ENCODE data around the gene ST3GAL4.
"Not testable (repeated sequence)": the region's sequence is repeated elsewhere in the genome, so short reads cannot be mapped to it uniquely, and the experiment has no call there.

The ST3GAL4 gene

DNA sequence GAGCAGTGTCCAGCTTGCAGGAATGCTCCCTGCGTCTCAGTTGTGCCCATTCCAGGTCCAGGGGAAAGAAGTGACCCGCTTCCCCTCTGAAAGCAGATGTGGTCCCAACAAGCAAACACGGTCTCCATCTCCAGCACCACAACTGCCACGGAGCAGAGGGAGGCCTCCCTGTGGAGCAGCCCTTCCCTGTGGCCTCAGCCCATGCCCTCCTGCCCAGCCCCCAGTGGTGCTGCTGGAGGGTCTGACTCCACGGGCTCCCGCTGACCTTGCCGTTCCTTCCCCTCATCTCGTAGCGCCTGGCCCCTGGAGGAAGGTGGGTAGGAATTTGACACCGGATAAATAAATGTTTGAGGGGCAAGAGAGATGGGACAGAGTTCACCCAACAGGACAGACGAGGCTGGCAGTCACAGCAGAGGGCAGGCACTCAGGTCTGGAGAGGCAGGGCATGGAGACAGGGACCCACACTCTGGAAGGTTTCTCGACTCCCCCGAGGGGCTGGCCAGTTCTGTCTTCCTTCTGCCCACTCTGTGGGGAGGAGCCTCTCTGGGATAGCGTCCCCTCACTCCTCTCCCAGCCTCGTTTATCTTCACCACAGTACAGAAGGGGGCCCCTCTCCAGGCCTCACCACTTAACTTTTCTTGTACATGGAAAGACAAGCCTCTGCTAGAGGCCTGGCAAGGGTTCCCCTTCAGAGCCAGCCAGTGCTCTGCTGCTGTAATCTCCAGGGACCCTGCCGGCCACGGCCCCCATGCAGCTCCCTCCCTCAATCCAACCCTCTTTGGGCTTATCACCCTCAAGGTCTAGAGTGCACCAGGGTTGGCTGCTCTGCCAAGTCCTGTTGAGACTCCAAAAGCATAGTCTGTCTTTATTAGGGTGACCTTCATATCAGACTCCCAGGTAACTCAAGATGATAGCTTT is 7.5 kb upstream of the ST3GAL4 start:
- DNase-seq, result no peak

DNA sequence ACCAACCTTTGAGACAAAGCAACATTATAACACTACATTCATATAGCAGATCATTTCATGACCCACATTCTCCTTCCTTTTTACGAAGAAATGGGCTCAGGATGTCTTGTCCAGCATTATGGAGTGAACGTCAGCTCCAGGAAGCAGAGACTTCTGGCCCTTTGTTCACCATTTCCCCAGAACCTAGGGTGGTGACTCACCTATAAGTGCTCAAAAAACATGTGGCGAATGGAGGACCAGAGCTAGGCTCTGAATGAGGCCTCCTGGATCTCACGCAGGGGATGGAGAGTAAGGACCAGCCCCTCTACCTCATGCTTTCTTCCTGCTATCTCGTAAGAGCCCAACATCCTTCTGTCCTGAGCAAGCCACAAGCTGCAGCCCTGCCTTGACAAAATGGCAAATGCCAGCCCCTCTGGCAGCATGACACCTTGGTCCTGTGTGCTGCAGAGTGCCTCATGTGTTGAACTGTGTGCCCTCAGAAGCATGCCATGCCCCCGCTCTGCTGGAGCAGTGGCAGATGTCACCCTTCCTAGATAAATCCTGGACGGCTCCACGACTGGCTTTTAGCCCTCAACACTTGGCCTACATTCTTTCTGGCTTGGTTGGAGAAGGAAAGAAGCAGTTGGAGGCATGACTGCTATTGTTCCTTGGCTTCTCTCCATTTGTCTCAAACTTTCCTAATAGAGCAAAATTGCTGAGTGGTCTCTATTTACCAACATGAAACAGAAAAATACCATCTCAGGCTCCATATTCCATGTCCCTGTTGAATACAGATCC is 6.5 kb upstream of the ST3GAL4 start:
- DNase-seq, result no peak

DNA sequence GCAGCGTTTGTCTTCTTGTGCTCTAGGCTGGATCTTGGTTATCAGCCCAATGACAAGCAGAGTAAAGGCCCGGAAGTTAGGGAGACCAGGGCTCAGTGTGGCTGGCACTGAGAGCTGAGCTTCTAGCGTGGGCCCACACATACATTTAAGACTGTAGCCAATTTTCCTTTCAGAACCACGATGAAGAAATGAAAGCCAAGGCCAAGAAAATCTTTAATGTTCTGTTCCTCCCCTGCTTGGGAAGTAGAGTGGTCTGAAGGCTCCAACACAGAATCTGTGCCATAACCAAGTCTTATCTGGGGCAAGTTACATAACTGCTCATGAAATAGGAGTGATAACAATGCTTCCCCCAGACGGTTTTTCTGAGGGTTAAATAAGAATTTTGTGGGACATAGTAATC is 4.7 kb upstream of the ST3GAL4 start:
- DNase-seq, result no peak

DNA sequence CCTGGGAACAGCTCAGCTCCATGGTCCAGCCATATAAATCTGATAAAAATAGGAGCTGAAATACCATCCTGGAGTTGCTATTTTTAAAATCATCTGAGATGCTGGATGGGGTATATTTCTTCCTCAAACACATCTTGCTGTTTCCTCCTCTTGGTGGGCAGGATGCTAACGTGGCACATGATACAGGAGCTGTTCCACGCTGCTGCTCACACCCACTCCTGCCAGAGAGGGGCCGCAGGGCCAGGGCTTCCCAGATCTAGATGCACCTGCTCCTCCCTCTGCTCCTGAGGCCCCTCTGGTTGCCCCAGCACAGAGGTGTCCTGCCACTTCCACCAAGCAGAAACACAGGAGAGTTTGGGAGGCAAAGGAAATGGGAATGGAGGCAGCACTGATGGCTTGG is 3.3 kb upstream of the ST3GAL4 start:
- no peak for DNase-seq

DNA sequence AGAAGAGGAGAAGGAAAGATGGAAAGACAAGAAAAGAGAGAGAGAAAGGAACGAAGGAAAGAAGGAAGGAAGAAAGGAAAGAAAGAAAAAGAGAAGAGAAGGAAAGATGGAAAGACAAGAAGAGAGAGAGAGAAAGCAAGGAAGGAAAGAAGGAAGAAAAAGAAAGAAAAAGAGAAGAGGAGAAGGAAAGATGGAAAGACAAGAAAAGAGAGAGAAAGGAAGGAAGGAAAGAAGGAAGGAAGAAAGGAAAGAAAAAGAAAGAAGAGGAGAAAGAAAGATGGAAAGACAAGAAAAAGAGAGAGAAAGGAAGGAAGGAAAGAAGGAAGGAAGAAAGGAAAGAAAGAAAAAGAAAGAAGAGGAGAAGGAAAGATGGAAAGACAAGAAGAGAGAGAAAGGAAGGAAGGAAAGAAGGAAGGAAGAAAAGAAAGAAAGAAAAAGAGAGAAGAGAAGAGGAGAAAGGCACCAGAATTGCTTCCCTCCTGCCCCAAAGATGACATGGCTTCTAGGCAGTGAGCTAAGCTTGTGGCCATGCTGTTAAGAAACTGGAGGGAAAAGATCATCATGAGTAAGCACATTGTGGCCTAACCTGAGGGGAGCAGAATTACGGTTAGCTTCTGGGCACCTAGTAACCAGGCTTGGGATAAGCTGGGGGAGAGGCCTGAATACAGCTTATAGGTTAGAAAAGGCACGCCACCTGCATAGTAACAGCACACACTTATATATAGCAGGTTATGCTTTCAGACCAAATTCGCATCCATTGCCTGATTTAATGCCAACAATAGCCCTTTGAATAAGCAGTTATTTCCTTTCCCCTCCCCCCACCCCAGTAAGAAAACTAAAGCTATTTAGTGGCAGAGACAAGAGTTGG is 2.3 kb upstream of the ST3GAL4 start:
- DNase-seq, result no peak

DNA sequence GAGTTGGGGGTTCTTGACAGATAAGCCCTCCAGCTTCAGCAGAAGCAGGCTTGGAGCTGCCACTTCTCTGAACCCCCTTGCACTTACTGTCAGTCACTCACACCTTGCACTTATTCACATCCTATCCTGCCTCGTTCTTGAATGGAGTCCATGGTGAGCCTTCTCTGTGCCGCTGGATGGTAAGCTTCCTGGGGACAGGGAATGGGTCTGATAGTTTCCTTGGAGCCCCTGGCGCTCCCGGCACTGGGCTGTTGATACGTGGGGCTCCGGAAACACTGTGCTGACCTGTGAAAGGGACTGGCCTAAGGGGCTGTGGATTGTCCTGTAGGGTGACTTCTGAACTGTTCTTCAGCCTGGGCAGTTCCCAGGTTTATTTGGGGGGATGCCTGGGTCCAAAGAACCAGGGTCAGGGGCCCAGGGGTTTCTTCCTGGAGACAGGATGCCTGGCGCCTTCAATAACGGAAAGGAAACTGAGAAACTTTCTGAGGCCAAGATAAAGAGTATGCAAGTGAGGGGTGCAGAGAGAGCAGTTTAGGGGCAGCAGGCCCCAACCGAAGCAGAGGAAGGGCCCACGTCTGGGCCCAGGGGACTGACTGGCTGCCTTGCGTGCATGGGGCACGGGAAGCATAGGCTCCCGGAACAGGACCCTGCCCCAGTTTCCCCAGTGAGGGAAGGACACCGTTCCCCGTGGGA is 709 bp upstream of the ST3GAL4 start:
- no peak for DNase-seq

DNA sequence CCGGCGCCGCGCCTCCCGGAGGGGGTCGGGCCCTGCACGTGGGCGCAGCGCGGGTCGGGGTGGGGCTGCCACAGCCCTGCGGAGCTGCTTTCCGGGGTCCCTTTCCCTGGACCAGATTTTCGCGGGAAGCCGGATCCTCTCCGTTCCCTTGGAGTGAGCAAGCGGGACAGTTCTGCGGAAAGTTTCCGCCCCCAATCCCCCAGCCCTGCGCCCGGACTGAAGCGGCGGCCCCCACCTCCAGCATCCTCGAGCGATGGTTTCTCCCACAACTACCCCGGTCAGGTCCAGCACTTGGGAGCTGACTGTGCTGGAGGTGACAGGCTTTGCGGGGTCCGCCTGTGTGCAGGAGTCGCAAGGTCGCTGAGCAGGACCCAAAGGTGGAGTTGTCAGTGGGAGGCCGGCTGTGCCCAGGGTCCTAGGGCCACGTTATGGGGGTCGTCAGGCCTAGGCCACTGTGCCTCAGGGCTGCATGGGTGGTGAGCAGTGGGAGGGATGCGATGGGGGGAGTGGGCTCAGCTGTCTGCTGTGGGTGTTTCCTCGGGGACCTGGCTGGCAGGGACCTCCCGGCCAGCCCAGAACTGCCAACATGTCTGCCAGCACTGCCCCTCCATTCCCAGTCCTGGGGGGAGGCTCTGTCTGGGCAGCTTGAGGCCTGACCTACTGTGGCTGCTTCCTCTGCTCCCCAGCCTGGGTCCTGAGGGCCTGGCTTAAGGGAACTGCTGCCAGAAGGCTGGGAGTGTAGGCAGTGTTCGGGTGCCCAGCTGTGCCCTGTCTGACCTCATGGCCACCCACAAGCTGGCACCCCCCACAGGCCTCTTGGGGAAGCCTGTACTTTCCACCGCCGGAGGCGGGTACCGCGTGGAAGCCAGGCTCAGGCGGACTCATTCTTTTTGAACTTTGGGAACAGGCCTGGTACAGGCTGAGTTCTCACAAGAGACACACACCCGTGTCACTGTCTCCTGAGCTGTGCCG is 726 bp downstream of the ST3GAL4 start:
- no peak for DNase-seq

DNA sequence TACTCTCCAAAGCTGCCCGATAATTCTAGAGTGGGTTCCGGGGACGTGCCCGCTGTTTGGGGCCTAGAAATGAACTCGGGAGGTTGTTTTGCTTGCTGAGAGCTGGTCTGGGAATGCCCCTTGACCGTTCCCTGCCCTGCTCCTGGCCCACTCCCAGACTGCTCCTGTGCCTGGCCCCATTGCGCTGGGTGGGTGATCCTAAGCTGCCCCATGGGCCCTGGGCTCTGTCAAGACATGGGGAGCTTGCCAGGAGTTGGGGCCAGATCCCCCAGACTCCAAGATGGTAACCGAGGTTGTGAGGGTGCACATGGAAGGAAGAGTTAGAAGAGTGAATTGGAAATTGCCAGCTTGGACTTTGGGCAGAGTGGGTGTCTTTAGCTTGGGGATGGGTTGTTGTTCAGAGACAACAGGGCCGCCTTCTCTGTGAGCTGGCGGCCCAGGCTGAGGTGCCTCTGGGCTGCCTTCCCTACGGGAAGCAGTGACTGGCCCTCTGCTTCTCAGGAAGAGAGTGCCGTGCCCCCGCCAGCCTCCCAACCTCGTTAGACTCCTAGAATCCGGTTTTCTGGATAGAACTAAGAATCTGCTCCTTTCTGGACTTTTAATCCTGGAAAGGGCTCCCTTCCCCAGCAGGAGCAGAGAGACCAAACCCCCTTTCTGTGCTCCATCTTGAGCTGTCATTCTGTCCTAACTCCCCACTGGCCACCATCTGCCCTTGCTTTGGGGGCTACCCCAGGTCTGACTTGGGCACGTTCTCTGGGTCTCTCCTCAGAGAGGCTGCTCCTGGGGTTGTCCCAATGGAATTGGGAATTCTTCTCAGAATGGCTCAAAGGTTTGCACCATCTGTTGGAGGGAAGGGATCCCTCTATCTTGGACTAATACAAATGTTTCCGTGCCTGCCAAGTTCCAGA is 1.8 kb downstream of the ST3GAL4 start:
- DNase-seq, result no peak

DNA sequence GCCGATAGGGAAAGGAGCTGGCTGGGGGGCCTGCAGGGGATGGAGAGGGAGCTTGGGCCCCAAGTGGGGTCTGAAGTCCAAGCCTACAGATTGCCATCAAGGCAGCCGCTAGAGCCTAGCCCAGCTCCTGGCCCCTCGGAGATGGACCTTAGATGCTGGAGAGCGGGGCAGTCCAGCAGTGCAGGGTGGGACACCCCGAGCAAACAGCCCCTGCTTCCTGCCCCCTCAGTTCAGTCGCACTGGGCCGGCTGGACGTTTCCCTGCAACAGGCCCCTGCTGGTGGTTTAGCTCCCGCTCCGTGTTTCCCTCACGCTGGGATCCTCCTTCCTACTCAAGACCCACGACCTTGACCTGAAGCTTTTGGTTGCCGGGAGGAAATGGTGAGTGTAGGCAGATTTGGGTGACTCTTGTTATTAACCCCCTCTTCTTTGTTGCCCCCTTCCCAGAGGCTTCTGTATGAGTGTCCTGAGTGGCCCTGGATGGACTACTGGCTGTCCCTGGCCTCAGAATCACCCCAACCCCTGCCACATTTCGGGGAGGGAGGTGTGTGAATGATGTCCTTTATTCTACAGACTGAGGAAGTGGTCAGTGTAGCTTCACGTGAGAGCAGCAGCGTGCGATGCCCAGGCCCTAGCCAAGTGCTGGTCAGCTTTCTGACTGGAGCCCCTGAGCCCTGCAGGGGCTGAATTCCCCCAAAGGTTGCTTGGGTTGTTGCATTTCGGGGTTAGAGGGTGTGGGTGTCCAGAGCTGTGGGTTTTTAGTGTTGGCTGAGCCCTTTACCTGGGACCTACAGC is 2.7 kb downstream of the ST3GAL4 start:
- DNase-seq, result no peak

DNA sequence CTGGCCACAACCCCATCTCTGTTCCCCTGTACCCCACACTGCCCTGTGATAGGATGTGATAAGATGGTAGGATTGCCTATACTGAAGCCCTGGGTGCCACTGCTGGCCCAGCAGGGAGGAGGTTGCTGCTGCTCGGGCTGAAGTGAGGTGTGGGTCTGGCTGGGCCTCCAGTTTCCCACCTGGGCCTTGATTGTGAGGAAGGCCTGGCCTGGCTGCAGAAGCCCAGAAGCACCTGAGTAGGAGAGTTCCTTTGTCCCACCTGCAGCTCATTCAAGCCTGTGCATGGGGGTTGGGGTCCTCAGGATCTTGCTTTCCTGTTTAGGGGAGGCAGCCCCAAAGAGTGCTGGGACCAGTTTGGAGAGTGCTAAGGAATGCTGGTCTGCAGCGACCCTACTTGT is 3.3 kb downstream of the ST3GAL4 start:
- DNase-seq, result no peak

DNA sequence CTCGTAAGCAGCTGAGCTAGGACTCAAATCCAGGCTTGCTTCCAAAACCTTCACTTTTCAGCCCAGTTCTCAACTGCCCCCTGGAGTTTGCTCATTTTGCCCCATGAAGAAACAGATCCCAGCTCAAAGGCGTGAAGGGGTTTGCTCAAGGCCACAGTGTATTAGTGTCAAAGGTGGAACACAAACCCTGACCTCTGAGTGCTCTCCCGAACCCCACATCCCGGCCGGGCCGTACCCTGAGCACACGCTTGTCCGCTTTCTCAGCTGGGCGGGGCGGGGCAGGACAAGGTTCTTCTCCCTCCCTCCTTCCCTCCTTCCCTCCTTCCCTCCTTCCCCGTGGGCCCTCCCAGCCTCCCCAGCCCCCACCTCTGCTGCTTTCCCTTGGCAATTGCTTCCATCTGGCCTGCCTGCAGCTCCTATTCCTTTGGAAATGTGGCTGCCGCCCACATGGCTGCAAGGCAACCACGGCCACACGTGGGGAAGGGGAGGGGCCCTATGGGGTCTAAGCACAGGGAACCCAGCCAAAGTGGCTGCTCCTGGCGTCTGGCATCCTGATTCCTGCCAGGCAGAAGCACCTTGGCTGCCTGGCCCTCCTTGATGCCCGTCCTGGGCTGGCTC is 4.1 kb downstream of the ST3GAL4 start:
- no peak for DNase-seq

DNA sequence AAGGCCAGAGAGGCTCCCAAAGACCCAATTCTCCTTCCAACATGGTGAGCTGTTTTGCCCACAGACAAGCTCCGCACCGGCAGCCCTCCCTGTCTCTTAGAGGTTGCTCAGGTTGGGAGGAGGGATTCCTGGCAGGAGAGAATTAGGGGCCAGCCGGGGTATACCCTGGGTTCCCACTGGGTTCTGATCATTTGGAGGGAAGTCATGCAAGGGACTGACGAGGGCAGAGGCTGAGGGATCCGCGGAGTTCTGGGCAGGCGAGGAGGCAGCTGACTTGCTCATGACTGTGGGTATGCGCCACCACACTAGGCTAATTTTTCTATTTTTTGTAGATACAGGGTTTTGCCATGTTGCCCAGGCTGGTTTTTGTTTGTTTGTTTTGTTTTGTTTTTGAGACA is 4.6 kb downstream of the ST3GAL4 start:
- DNase-seq, result no peak

DNA sequence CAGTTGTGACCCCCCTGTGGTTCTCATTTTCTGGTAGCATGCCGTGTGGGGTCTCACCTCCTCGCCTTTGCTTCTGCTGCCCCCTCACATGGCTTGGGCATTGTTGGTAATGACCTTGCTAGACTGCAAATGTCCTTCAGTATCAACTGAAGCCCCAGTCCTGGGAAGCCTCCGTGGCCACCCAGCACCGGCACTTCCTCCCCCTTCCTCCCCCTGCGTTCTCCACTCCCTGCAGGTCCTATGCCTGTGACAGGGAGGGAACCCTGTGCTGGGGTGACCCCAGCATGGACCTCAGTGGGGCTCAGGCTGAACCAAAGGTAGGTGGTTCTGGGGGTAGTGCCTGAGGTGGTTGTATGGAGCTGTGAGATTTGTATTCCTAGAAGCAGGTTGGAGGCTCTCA is 5.9 kb downstream of the ST3GAL4 start:
- no peak for DNase-seq

DNA sequence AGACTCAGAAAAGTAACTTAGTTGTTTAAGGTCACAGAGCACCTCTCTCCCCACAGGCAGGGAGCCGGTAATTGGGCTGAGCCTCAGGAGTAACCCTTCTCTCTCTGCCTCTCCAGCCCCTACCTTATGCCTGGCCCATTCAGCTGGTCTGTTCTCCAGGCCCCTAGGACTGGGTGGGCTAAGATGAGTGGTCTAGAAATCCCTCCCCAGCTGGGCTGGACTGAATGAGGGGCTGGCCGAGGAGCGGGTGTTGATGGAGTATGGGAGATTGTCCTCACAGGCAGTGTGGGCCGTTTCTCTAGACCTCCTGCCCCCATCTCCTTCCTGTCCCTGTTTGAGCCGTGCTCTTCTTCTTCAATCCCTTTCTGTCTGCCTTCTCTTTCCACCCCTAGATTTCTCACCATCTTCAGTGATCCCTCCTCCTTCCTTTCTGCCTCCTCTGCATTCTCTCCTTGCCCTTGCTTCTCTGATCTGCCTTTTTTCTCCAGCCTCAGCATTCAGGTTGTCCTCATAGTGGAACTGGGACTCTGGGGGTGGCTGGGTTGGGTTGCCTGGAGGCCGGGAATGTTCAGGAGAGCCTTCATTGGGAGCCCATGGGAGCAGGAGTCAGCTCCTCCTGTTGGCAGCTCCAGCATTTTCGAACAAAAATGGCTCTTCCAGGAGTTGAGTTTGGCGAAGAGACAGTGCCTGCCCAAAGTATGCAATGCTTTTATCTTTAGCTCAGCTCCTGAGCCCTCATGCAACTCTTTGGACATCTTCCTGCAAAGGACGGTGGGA is 7.6 kb downstream of the ST3GAL4 start:
- DNase-seq, result no peak

DNA sequence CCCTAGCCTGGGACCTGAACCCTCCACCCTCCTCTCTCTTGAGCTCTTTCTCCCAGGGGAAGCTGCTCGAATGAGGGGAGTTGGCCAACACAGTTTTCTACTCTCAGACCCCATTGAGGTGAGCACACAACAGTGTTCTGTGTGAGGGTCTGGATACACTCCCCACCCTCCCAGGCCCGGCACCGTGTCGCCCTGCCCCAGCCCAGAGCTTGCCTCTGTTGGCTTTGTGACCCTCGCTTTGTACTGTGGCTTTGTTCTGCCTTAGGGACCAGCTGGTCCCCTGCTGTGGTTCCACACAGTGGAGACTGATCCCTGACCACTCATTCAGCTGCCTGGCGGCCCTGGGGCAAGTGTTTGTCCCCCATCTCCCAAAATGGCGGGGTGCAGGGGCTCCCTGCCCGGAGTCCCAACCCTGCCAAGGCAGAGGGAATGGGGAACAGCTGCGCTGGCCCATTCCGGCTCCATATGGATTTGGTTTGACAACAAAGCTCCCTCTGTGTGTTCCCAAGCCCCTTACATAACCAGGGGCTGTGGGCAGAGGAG is 8.3 kb downstream of the ST3GAL4 start:
- no peak for DNase-seq

DNA sequence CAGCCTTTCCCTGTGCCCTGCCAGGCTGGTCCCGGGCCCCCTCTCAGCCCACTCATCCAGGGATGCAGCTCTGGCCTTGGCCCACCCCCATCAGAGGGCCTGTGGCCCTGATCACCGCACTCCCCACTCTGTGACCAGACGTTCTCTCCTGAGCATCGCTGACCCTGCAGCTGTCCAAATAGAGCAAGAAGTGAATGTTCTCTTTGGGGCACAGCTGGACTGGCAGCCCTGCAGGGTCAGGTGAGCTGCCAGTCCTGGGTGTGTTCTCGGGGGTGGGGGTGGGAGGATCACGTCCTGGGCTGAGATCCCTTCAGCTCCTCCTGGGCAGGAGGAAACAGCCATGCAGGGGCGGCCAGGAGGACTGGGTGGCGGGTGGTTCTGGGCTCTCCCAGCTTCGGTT is 9.2 kb downstream of the ST3GAL4 start:
- DNase-seq, result not testable (repeated sequence)

DNA sequence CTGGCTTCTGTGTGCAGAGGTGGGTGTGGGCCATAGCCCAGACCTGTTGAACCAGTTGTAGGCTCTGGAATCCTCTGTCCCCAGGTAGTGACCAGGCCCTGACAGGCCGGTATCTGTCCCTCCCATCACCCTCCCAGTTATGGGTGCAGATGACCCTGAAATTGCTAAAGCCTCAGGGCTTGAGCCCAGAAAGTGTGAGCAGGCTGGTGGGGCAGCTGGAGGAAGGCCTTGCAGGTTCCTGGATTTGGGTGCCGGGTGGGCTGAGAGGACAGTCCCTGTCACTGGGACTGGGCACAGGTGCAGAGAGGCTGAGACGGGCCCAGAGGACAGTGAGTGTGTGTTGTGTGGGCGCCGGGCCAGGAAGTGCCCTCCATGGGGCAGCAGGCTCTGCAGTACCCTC is 10.0 kb downstream of the ST3GAL4 start:
- not testable (repeated sequence) for DNase-seq
